K562 (cell line): ENCODE measurements around the gene HSD17B10. TPM values are rescaled to one million over a fixed set of nuclear protein-coding genes. Genes with fewer than 3 reads are reported as not detected.
A peak's percentile ranks its signal among the peaks of the same experiment; 100 is the strongest.

ENCODE experiments used
- CBFB ChIP-seq: sonication (generic); formaldehyde crosslinking; IDR thresholded peaks from 2 replicates; pipeline ENCODE4 v1.4.0; 2020; ENCODE audit warnings: mild to moderate bottlenecking, missing genetic modification reagents
- CBX8 ChIP-seq: fragments of 200-600 bp; sonication (generic); IDR thresholded peaks from 2 replicates; pipeline ENCODE4 v1.6.1; 2012; ENCODE audit warnings: borderline replicate concordance, mixed run types, low read depth, mild to moderate bottlenecking, moderate library complexity, mixed read lengths, low read length, control low read depth, inconsistent platforms; ENCODE audit not compliant: poor library complexity, severe bottlenecking; ENCODE audit errors: extremely low read depth
- CEBPG ChIP-seq, 3 experiments: fragments of 200-800 bp in 1 of 3; sonication (Bioruptor generic) in 1 of 3; sonication (generic) in 1 of 3; formaldehyde crosslinking in 1 of 3; IDR thresholded peaks in 2 of 3; conservative IDR thresholded peaks in 1 of 3; 2 replicates each; pipeline versions ENCODE4 v1.6.1 to v1.8.0; 2016 to 2022; ENCODE audit warnings: missing compliant biosample characterization in 2 of 3, missing genetic modification characterization in 2 of 3, mild to moderate bottlenecking in 1 of 3, missing genetic modification reagents in 1 of 3
- CTBP1 ChIP-seq: fragments of 450-650 bp; IDR thresholded peaks from 2 replicates; pipeline ENCODE4 v1.6.1; 2016; ENCODE audit warnings: borderline replicate concordance
- EGR1 ChIP-seq: fragments of 450-650 bp; conservative IDR thresholded peaks from 2 replicates; pipeline ENCODE4 v1.6.1; 2017; ENCODE audit warnings: mild to moderate bottlenecking
- EP400 ChIP-seq: fragments of 450-650 bp; IDR thresholded peaks from 2 replicates; pipeline ENCODE4 v1.6.1; 2017; ENCODE audit warnings: antibody characterized with exemption, mild to moderate bottlenecking, moderate library complexity
- FOXM1 ChIP-seq, 2 experiments: fragments of 450-650 bp in 1 of 2; sonication (generic) in 1 of 2; formaldehyde crosslinking in 1 of 2; IDR thresholded peaks; 2 replicates each; pipeline versions ENCODE4 v1.6.1 to v1.9.0; 2017 to 2022; ENCODE audit warnings: low read depth in 2 of 2, mild to moderate bottlenecking in 2 of 2, missing genetic modification reagents in 1 of 2, moderate library complexity in 1 of 2
- HCFC1 ChIP-seq: IDR thresholded peaks from 2 replicates; pipeline ENCODE4 v1.6.1; 2012; ENCODE audit warnings: low read depth, low read length, improper control_type of control experiment
- ILK ChIP-seq: fragments of 450-650 bp; IDR thresholded peaks from 2 replicates; pipeline ENCODE4 v1.6.1; 2016; ENCODE audit warnings: missing genetic modification characterization, low read depth, mild to moderate bottlenecking, missing compliant biosample characterization, moderate library complexity, borderline replicate concordance
- KDM1A ChIP-seq, 2 experiments: fragments of 450-650 bp; IDR thresholded peaks; 2 replicates each; pipeline ENCODE4 v1.6.1; 2016; ENCODE audit warnings: mild to moderate bottlenecking in 2 of 2
- MYC ChIP-seq, 2 experiments: fragments of 250-450 bp in 1 of 2; sonication (Bioruptor Pico) in 1 of 2; IDR thresholded peaks; 2 replicates each; pipeline versions ENCODE4 v1.5.1 to v1.6.1; 2012 to 2021; ENCODE audit warnings: low read depth in 2 of 2, borderline replicate concordance in 1 of 2, improper control_type of control experiment in 1 of 2, low read length in 1 of 2, mild to moderate bottlenecking in 1 of 2, moderate library complexity in 1 of 2
- PHF8 ChIP-seq: fragments of 200-600 bp; sonication (generic); IDR thresholded peaks from 2 replicates; pipeline ENCODE4 v1.6.1; 2012; ENCODE audit warnings: mixed run types, mild to moderate bottlenecking, inconsistent platforms, low read length, moderate library complexity, borderline replicate concordance
- PKNOX1 ChIP-seq: fragments of 450-650 bp; IDR thresholded peaks from 2 replicates; pipeline ENCODE4 v1.6.1; 2016
- RBBP5 ChIP-seq: fragments of 200-600 bp; sonication (generic); IDR thresholded peaks from 2 replicates; pipeline ENCODE4 v1.6.1; 2012; ENCODE audit warnings: borderline replicate concordance, mild to moderate bottlenecking, low read length, control low read depth, inconsistent platforms; ENCODE audit not compliant: insufficient read depth, poor library complexity, severe bottlenecking
- RBM34 ChIP-seq: fragments of 200-400 bp; formaldehyde crosslinking; IDR thresholded peaks from 2 replicates; pipeline ENCODE4 v1.6.1; 2018; ENCODE audit warnings: low read length, borderline replicate concordance; ENCODE audit not compliant: insufficient read depth
- SNIP1 ChIP-seq: fragments of 450-650 bp; IDR thresholded peaks from 2 replicates; pipeline ENCODE4 v1.7.1; 2017; ENCODE audit warnings: low read depth, mild to moderate bottlenecking
- VEZF1 ChIP-seq: fragments of 200-800 bp; sonication (Bioruptor generic); IDR thresholded peaks from 2 replicates; pipeline ENCODE4 v1.6.1; 2017; ENCODE audit warnings: missing genetic modification characterization, missing compliant biosample characterization
- ZBTB9 ChIP-seq: fragments of 450-650 bp; formaldehyde crosslinking; IDR thresholded peaks from 2 replicates; pipeline ENCODE4 v1.4.0; 2020; ENCODE audit warnings: mild to moderate bottlenecking, moderate library complexity
- ZC3H4 ChIP-seq: sonication (generic); formaldehyde crosslinking; IDR thresholded peaks from 2 replicates; pipeline ENCODE4 v1.9.0; 2021; ENCODE audit warnings: missing genetic modification reagents, borderline replicate concordance
- ZNF174 ChIP-seq: fragments of 250-450 bp; sonication (Bioruptor Pico); IDR thresholded peaks from 2 replicates; pipeline ENCODE4 v1.4.0; 2020; ENCODE audit warnings: mild to moderate bottlenecking
- ZNF217 ChIP-seq: sonication (generic); formaldehyde crosslinking; IDR thresholded peaks from 2 replicates; pipeline ENCODE4 v1.8.0; 2022; ENCODE audit warnings: mild to moderate bottlenecking, missing genetic modification reagents
- polyA plus RNA-seq, 8 experiments: library from polyadenylated mRNA; depleted of rRNA in 4 of 8; stranded (reverse) in 5 of 8; unstranded in 3 of 8; fragments of >200 nt; fragmentation: Nextera tagmentation in 2 of 8; fragmentation: Illumina TruSeq in 1 of 8; extraction: Ambion mirVana in 2 of 8; extraction: Trizol in 1 of 8; gene quantifications; 2 replicates each; pipeline versions ENCODE4 v1.2.1 to v1.2.3, GENCODE V29; 2011 to 2014; ENCODE audit warnings: inconsistent platforms in 1 of 8, missing spikeins in 1 of 8
- total RNA-seq, 7 experiments: library from RNA; depleted of rRNA in 6 of 7; stranded (reverse); fragments of >200 nt in 6 of 7; fragmentation: Illumina TruSeq in 2 of 7; extraction: Trizol in 2 of 7; gene quantifications; 2 replicates each; pipeline versions ENCODE4 v1.2.1 to v1.2.3, GENCODE V29; 2011 to 2021; ENCODE audit warnings: low replicate concordance in 1 of 7

HSD17B10 gene
- total and polyA plus RNA-seq, 9 of the 15 experiments (the other 6 are each of a cell fraction or from before 2014, with no cell fraction given), result 45.3 to 221 (median 186) TPM

- TF ChIP-seq PHF8 (peak; percentile 82; the same call in 1 of the 2 replicates), ILK (no peak), RBM34 (no peak), ZBTB9 (CRISPR knock-in tag) (no peak), PKNOX1 (peak; percentile 66), MYC (IDR thresholded peaks at IDR 0.05; ENCODE audit: low read depth, low read length) (peak; percentile 24), MYC (CRISPR knock-in tag; IDR thresholded peaks at IDR 0.05; ENCODE audit: borderline replicate concordance, low read depth) (no peak), RBBP5 (peak; percentile 64), ZC3H4 (CRISPR knock-in tag) (no peak), CTBP1 (peak; percentile 92), ZNF174 (CRISPR knock-in tag) (no peak), EGR1 (peak; percentile 39; the same call in 1 of the 2 replicates), CEBPG (CRISPR knock-in tag; IDR thresholded peaks at IDR 0.05) (no peak), CEBPG (tag; conservative IDR thresholded peaks at IDR 0.05 in 1 of 2, IDR thresholded peaks at IDR 0.05 in 1 of 2) (no peak), EP400 (peak; percentile 63; the same call in 1 of the 2 replicates), ZNF217 (CRISPR knock-in tag) (no peak), FOXM1 (IDR thresholded peaks at IDR 0.05; ENCODE audit: low read depth) (no peak), FOXM1 (CRISPR knock-in tag; IDR thresholded peaks at IDR 0.05; ENCODE audit: low read depth) (no peak), HCFC1 (peak; percentile 17; the same call in 1 of the 2 replicates), VEZF1 (CRISPR knock-in tag) (peak; percentile 83), KDM1A (IDR thresholded peaks at IDR 0.05) (peak in 1 of 2 experiments; percentile 19; a peak in 1 of 4 replicates), SNIP1 (no peak), CBFB (CRISPR knock-in tag) (no peak), CBX8 (no peak)
Measured at GRCh38 chrX:53433651-53434639, at the start of gene HSD17B10 (continued).
